Adrenal gland (tissue), 5 donors: Measurements from ENCODE around the gene SLC9A9.

Source experiments
- CTCF ChIP-seq, 6 experiments: fragments of 450-650 bp in 4 of 6; fragments of 200-600 bp in 2 of 6; sonication (generic) in 1 of 6; IDR thresholded peaks; 1 replicate in 5 of 6; 2 replicates in 1 of 6; pipeline versions ENCODE4 v1.5.1 to v1.8.0; 2016 to 2021; ENCODE audit warnings: antibody characterized with exemption in 6 of 6, mild to moderate bottlenecking in 2 of 6, moderate library complexity in 1 of 6
- POLR2A ChIP-seq, 2 donors: fragments of 450-650 bp; IDR thresholded peaks; one replicate each; pipeline ENCODE4 v1.6.1; 2017; ENCODE audit warnings: antibody characterized with exemption in 2 of 2, mild to moderate bottlenecking in 2 of 2, moderate library complexity in 1 of 2
- donor health status: DM: no; HTN: no; CAD: no.

- no peak for TF ChIP-seq CTCF (IDR thresholded peaks at IDR 0.05)
- no peak for TF ChIP-seq POLR2A (IDR thresholded peaks at IDR 0.05)
Observed at GRCh38 chr3:143526011-143526545, 322.2 kb downstream of the SLC9A9 start.
